K562 (cell line): ENCODE data around the gene BLTP3A. TPM values are rescaled to one million over a fixed set of nuclear protein-coding genes. Genes with fewer than 3 reads are reported as not detected.
A peak's percentile ranks its signal among the peaks of the same experiment; 100 is the strongest.

Experiments
- BCL6 ChIP-seq: fragments of 250-450 bp; sonication (Bioruptor Pico); IDR thresholded peaks from 2 replicates; pipeline ENCODE4 v1.4.0; 2020
- BHLHE40 ChIP-seq: IDR thresholded peaks from 2 replicates; pipeline ENCODE4 v1.6.1; 2011; ENCODE audit warnings: low read length, improper control_type of control experiment
- BMI1 ChIP-seq: fragments of 150-350 bp; IDR thresholded peaks from 2 replicates; pipeline ENCODE4 v1.6.1; 2014; ENCODE audit warnings: low read length
- CBX1 ChIP-seq: sonication (generic); IDR thresholded peaks from 2 replicates; pipeline ENCODE4 v1.6.1; 2016; ENCODE audit warnings: antibody characterized with exemption, low read depth, mild to moderate bottlenecking
- CBX3 ChIP-seq, 2 experiments: IDR thresholded peaks; 1 replicate in 1 of 2; 2 replicates in 1 of 2; pipeline ENCODE4 v1.6.1; 2012; ENCODE audit warnings: inconsistent platforms in 2 of 2, low read length in 2 of 2, borderline replicate concordance in 1 of 2, control low read depth in 1 of 2
- DPF2 ChIP-seq: fragments of 450-650 bp; IDR thresholded peaks from 2 replicates; pipeline ENCODE4 v1.6.1; 2016
- EGR1 ChIP-seq: fragments of 450-650 bp; conservative IDR thresholded peaks from 2 replicates; pipeline ENCODE4 v1.6.1; 2017; ENCODE audit warnings: mild to moderate bottlenecking
- ERF ChIP-seq: fragments of 450-650 bp; formaldehyde crosslinking; IDR thresholded peaks from 2 replicates; pipeline ENCODE4 v1.4.0; 2020; ENCODE audit warnings: mild to moderate bottlenecking, mixed read lengths
- FOXJ3 ChIP-seq: sonication (generic); formaldehyde crosslinking; IDR thresholded peaks from 2 replicates; pipeline ENCODE4 v1.4.0; 2020; ENCODE audit warnings: mild to moderate bottlenecking, missing genetic modification reagents
- GTF2B ChIP-seq: IDR thresholded peaks from 2 replicates; pipeline ENCODE4 v1.6.1; 2011; ENCODE audit not compliant: insufficient read length; ENCODE audit errors: extremely low read depth
- KHSRP ChIP-seq: fragments of 450-650 bp; IDR thresholded peaks from 2 replicates; pipeline ENCODE4 v1.6.1; 2017
- NRF1 ChIP-seq, 2 experiments: fragments of 450-650 bp; IDR thresholded peaks in 1 of 2; conservative IDR thresholded peaks in 1 of 2; 2 replicates each; pipeline ENCODE4 v1.6.1; 2014; ENCODE audit warnings: mild to moderate bottlenecking in 2 of 2
- POU5F1 ChIP-seq: fragments of 150-350 bp; IDR thresholded peaks from 2 replicates; pipeline ENCODE4 v1.6.1; 2014; ENCODE audit warnings: borderline replicate concordance, low read length, low read depth, mild to moderate bottlenecking; ENCODE audit not compliant: partially characterized antibody
- RBM34 ChIP-seq: fragments of 200-400 bp; formaldehyde crosslinking; IDR thresholded peaks from 2 replicates; pipeline ENCODE4 v1.6.1; 2018; ENCODE audit warnings: low read length, borderline replicate concordance; ENCODE audit not compliant: insufficient read depth
- RCOR1 ChIP-seq, 2 experiments: IDR thresholded peaks; 2 replicates each; pipeline ENCODE4 v1.6.1; 2012; ENCODE audit warnings: low read depth in 2 of 2, low read length in 2 of 2, borderline replicate concordance in 1 of 2, improper control_type of control experiment in 1 of 2
- SREBF2 ChIP-seq: sonication (generic); formaldehyde crosslinking; IDR thresholded peaks from 2 replicates; pipeline ENCODE4 v1.4.0; 2020; ENCODE audit warnings: mild to moderate bottlenecking, missing genetic modification reagents
- STAT5B ChIP-seq: fragments of 250-450 bp; sonication (Bioruptor Pico); IDR thresholded peaks from 2 replicates; pipeline ENCODE4 v1.8.0; 2021; ENCODE audit warnings: mild to moderate bottlenecking, inconsistent platforms
- ZBTB1 ChIP-seq: sonication (generic); formaldehyde crosslinking; IDR thresholded peaks from 2 replicates; pipeline ENCODE4 v1.8.1; 2023; ENCODE audit warnings: missing genetic modification reagents, low read depth, mild to moderate bottlenecking, borderline replicate concordance
- ZKSCAN8 ChIP-seq: fragments of 200-800 bp; sonication (Bioruptor generic); IDR thresholded peaks from 2 replicates; pipeline ENCODE4 v1.6.1; 2016; ENCODE audit warnings: missing genetic modification characterization, missing compliant biosample characterization
- ZNF146 ChIP-seq: IDR thresholded peaks from one replicate; pipeline ENCODE4 v1.6.1; 2018; ENCODE audit warnings: missing compliant biosample characterization; ENCODE audit not compliant: unreplicated experiment
- ZNF445 ChIP-seq: fragments of 250-450 bp; sonication (Bioruptor Pico); IDR thresholded peaks from 2 replicates; pipeline ENCODE4 v1.4.0; 2020; ENCODE audit warnings: low read depth, mild to moderate bottlenecking, moderate library complexity
- polyA plus RNA-seq, 8 experiments: library from polyadenylated mRNA; depleted of rRNA in 4 of 8; stranded (reverse) in 5 of 8; unstranded in 3 of 8; fragments of >200 nt; fragmentation: Nextera tagmentation in 2 of 8; fragmentation: Illumina TruSeq in 1 of 8; extraction: Ambion mirVana in 2 of 8; extraction: Trizol in 1 of 8; gene quantifications; 2 replicates each; pipeline versions ENCODE4 v1.2.1 to v1.2.3, GENCODE V29; 2011 to 2014; ENCODE audit warnings: inconsistent platforms in 1 of 8, missing spikeins in 1 of 8
- total RNA-seq, 7 experiments: library from RNA; depleted of rRNA in 6 of 7; stranded (reverse); fragments of >200 nt in 6 of 7; fragmentation: Illumina TruSeq in 2 of 7; extraction: Trizol in 2 of 7; gene quantifications; 2 replicates each; pipeline versions ENCODE4 v1.2.1 to v1.2.3, GENCODE V29; 2011 to 2021; ENCODE audit warnings: low replicate concordance in 1 of 7
- TF ChIP-seq, protein P1 (sequence below): sonication (generic); formaldehyde crosslinking; IDR thresholded peaks from 2 replicates; pipeline ENCODE4 v1.9.0; 2022; ENCODE audit warnings: mild to moderate bottlenecking, missing genetic modification reagents
- TF ChIP-seq, protein P2 (sequence below): fragments of 450-650 bp; formaldehyde crosslinking; IDR thresholded peaks from 2 replicates; pipeline ENCODE4 v1.4.0; 2020; ENCODE audit warnings: mild to moderate bottlenecking
- TF ChIP-seq, protein P3 (sequence below): fragments of 250-450 bp; sonication (Bioruptor Pico); IDR thresholded peaks from 2 replicates; pipeline ENCODE4 v1.5.0; 2021; ENCODE audit warnings: mild to moderate bottlenecking, borderline replicate concordance

Gene BLTP3A
- total and polyA plus RNA-seq, 9 of the 15 experiments (the other 6 are each of a cell fraction or from before 2014, with no cell fraction given): 7.5 to 34.6 (median 15.5) TPM

DNA sequence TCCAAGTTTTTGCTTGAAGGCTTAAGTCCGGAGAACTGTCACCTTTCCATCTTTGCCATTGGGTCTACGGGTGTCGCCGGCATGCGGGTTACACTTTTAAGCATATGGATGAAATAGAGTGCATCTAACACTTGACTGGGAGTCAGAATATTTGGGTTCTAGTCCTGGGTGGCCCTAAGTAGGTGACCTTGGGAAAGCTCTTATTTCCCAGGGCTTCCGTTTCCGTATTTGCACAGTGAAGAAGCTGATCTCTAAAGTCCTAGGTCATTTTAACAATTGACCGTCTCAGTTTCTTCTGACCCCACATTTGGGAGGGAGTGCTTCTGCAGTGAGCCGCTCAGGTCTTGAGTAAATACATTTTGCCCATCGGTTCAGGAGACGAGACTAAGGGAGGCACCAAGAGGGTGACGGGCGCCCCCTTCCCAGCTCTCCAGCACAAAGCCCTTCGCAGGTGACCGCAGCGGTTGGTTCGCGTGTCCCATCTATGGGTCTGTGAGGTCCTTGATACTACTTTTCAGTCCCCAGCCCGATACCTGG lies 651 bp upstream of the BLTP3A start (continued):
- TF ChIP-seq, protein P1, sequence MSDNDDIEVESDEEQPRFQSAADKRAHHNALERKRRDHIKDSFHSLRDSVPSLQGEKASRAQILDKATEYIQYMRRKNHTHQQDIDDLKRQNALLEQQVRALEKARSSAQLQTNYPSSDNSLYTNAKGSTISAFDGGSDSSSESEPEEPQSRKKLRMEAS (CRISPR knock-in tag): no peak; the same call in 1 of the 2 replicates
- TF ChIP-seq, protein P2, sequence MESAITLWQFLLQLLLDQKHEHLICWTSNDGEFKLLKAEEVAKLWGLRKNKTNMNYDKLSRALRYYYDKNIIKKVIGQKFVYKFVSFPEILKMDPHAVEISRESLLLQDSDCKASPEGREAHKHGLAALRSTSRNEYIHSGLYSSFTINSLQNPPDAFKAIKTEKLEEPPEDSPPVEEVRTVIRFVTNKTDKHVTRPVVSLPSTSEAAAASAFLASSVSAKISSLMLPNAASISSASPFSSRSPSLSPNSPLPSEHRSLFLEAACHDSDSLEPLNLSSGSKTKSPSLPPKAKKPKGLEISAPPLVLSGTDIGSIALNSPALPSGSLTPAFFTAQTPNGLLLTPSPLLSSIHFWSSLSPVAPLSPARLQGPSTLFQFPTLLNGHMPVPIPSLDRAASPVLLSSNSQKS: no peak
- TF ChIP-seq STAT5B (CRISPR knock-in tag): no peak
- no peak for TF ChIP-seq BMI1
- no peak for TF ChIP-seq FOXJ3 (CRISPR knock-in tag)
- no peak for TF ChIP-seq CBX1
- TF ChIP-seq ZNF445: no peak
- peak; percentile 48; the same call in 1 of the 2 replicates for TF ChIP-seq SREBF2 (CRISPR knock-in tag)
- TF ChIP-seq RCOR1 (IDR thresholded peaks at IDR 0.05; ENCODE audit: borderline replicate concordance in 1 of 2, low read depth in 2 of 2, low read length in 2 of 2): 0 out of 4 replicates have a peak, but pooled peaks of 1 of the 2 experiments have one; percentile 2
- no peak for TF ChIP-seq POU5F1
- TF ChIP-seq GTF2B: no peak
- no peak for TF ChIP-seq ZNF146 (CRISPR knock-in tag)
- TF ChIP-seq KHSRP: no peak
- no peak for TF ChIP-seq ERF
- no peak for TF ChIP-seq EGR1
- no peak for TF ChIP-seq BCL6
- no peak for TF ChIP-seq ZKSCAN8 (CRISPR knock-in tag)
- no peak for TF ChIP-seq ZBTB1 (CRISPR knock-in tag)
- no peak for TF ChIP-seq RBM34
- TF ChIP-seq, protein P3, sequence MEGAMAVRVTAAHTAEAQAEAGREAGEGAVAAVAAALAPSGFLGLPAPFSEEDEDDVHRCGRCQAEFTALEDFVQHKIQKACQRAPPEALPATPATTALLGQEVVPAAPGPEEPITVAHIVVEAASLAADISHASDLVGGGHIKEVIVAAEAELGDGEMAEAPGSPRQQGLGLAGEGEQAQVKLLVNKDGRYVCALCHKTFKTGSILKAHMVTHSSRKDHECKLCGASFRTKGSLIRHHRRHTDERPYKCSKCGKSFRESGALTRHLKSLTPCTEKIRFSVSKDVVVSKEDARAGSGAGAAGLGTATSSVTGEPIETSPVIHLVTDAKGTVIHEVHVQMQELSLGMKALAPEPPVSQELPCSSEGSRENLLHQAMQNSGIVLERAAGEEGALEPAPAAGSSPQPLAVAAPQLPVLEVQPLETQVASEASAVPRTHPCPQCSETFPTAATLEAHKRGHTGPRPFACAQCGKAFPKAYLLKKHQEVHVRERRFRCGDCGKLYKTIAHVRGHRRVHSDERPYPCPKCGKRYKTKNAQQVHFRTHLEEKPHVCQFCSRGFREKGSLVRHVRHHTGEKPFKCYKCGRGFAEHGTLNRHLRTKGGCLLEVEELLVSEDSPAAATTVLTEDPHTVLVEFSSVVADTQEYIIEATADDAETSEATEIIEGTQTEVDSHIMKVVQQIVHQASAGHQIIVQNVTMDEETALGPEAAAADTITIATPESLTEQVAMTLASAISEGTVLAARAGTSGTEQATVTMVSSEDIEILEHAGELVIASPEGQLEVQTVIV (CRISPR knock-in tag): no peak
- TF ChIP-seq NRF1 (conservative IDR thresholded peaks at IDR 0.05 in 1 of 2, IDR thresholded peaks at IDR 0.05 in 1 of 2): no peak
- peak in 1 of 2 experiments; percentile 40; a peak in 1 of 3 replicates for TF ChIP-seq CBX3 (IDR thresholded peaks at IDR 0.05; ENCODE audit: borderline replicate concordance in 1 of 2, low read length in 2 of 2)
- peak; percentile 57; the same call in 1 of the 2 replicates for TF ChIP-seq DPF2
- TF ChIP-seq BHLHE40: peak; percentile 65
